HG02642 (cell line): ENCODE results near the gene COMMD4.
"Not testable (repeated sequence)": the region's sequence is repeated elsewhere in the genome, so short reads cannot be mapped to it uniquely, and the experiment has no call there.

Experiments
- ATAC-seq: cut with Tn5 transposase; IDR thresholded peaks from one replicate; pipeline ENCODE4 v1.9.1; 2021; ENCODE audit warnings: mild to moderate bottlenecking; ENCODE audit not compliant: unreplicated experiment, poor library complexity

The COMMD4 gene

DNA sequence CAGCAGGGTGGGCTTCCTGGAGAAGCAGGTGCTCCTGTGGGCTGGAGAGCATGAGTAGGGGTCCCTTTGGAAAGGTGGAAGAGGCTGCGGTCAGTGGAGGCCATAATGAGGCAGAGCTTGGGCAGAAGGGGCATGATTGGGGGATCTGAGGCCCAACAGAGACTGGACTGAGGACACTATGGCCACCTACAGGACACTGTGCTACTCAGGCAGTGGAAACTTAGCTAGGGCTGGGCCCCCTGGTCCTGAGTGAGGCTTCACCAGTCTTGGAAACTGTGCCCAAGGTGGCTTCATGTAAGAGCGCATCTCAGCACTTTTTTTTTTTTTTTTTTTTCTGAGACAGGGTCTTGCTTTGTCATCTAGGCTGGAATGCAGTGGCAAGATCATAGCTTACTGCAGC, 6.3 kb upstream of the COMMD4 start:
- no peak for ATAC-seq

DNA sequence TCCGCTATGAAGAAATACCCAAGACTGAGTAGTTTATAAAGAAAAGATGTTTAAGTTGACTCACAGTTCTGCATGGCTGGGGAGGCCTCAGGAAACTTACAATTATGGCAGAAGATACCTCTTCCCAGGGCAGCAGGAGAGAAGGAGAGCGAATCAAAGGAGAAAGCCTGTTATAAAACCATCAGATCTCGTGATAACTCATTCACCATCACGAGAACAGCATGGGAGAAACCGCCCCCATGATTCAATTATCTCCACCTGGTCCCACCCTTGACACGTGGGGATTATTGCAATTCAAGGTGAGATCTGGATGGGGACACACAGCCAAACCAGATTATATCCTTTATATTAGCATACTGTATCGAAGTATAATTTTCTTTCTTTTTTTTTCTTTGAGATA, 3.8 kb upstream of the COMMD4 start:
- not testable (repeated sequence) for ATAC-seq

DNA sequence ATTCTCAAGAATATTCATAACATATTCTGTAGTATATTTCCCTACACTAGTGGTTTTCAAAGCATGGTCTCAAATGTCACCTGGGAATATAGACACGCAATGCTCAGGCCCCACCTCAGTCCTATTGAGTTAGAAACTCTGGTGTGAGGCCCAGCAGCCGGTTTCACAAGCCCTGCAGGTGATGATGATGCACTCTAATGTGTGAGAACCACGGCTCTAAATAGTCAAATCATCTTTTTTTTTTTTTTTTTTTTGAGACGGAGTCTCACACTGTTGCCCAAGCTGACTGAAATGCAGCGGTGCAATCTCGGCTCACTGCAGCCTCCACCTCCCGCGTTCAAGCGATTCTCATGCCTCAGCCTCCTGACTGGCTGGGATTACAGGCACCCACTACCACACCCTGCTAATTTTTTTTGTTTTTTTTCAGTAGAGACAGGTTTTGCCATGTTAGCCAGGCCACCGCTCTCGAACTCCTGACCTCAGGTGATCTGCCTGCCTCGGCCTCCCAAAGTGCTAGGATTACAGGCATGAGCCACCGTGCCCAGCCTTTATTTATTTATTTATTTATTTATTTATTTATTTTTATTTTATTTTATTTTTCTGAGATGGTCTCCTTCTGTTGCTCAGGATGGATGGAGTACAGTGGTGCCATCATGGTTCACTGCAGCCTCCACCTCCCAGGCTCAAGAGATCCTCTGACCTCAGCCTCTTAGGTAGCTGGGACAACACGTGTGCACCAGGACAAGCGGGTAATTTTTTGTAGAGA, 2.0 kb upstream of the COMMD4 start:
- ATAC-seq: not testable (repeated sequence)

DNA sequence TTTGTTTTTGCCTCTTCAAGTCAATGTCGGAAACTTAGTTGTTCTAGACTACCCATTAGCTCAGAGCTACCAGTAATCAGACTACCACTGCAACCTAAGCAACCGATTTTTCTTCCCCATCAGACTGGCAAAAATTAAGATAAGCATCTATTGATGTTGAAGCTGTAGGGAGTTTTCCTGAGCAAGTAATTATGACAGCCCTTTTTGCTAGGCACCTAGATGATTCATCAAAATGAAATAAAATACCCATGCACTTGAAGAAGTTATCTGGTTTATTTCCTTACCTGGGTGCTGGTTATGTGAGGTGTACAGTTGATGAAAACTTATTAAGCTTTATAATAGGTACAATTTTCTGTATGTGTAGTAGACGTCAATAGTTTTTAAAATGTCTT, 554 bp upstream of the COMMD4 start:
- no peak for ATAC-seq

DNA sequence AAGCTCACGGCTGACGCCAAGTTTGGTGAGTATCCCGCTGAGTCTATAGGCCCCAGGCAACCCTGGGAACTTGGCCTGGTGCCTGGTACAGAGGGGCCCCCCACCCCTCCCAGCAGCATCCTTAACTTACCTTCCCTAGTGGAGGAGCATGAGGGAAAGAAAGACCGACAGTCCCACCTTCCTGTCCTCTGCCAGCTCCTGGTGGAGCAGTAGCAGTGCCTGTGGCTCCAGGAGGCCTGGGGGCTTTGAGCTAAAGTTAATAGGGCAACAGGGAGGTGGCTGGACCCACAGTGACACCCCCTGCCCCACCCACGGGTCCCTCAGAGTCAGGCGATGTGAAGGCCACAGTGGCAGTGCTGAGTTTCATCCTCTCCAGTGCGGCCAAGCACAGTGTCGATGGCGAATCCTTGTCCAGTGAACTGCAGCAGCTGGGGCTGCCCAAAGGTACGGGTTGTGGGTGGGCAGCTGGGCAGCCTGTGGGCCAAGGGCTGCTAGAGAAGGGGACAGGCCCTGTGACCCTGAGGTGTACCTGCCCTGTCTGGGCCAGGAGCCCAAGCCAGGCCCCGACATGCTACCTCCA, 2.9 kb downstream of the COMMD4 start:
- ATAC-seq: no peak

DNA sequence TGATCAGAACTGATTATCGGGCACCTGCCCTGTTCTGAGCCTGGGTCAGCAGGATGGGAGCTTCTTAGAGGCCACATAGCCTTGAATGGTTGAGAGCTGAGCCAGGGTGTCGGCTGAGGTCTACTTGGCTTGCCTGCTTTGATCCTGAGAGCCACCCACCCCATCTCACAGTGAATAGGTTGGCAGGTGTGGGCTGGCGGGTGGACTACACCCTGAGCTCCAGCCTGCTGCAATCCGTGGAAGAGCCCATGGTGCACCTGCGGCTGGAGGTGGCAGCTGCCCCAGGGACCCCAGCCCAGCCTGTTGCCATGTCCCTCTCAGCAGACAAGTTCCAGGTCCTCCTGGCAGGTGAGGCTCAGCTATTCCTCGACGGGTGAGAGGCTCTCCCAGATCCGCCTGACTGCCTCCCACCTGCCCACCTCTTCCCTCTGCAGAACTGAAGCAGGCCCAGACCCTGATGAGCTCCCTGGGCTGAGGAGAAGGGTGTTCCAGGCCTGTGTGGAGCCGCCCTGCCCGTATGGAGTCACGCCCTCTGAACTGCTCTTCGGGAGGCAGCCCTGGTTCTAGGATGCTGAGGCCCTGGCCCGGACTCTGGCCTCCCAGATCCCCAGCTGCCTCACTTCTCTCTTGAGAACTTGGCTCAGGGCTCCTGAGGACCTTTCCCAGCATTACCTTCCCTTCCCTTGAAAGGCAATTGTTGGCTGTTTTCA, 3.8 kb downstream of the COMMD4 start:
- ATAC-seq: no peak

DNA sequence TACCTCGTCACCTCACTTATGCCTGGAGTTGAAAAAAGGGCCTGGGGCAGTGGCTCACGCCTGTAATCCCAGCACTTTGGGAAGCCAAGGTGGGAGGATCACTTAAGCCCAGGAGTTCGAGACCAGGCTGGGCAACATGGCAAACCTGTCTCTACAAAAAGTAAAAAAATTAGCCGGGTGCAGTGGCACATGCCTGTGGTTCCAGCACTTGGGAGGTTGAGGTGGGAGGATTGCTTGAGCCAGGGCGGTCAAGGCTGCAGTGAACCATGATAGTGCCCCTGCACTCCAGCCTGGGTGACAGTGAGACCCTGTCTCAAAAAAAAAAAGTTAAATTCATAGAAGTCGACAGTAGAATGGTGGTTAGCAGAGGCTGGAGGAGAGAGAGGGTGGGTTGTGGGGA, 6.4 kb downstream of the COMMD4 start:
- no peak for ATAC-seq

DNA sequence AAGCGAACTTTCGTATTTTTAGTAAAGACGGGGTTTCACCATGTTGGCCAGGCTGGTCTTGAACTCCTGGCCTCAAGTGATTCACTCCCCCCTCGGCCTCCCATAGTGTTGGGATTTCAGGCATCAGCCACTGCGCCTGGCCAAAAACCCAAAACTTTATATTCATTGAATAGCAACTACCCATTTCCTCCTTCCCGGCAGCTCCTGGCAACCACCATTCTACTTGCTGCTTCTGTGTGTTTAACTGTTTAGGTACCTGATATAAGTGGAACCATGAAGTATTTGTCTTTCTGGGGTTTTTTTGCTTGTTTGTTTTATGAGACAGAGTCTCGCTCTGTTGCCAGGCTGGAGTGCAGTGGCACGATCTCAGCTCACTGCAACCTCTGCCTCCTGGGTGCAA, 8.1 kb downstream of the COMMD4 start:
- not testable (repeated sequence) for ATAC-seq

DNA sequence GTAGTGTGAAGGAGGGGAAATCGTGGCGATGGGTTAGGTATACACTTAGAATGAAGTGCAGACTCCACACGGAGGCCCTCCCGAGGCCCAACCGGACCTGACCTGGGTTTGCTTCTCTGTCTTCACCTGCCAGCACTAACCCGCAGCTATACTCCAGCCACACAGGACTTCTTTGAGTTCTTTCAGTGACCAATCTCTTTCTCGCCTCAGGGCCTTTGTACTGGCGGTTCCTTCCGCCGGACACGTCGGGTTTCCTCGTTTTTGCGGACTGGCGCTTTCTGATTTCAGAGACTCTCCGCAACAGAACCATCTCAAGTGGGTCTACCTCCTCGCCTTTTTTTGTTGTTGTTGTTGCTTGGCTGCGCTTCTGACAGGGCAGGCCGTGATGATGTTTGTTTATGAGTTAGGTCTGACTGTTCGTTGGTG, 10.9 kb downstream of the COMMD4 start, which contains the start of gene NEIL1:
NEIL1 (plus strand) TSS at position 244 of the 426 bp plus-strand sequence. CDS start 1,867 bp downstream, outside the sequence.
- no peak for ATAC-seq

DNA sequence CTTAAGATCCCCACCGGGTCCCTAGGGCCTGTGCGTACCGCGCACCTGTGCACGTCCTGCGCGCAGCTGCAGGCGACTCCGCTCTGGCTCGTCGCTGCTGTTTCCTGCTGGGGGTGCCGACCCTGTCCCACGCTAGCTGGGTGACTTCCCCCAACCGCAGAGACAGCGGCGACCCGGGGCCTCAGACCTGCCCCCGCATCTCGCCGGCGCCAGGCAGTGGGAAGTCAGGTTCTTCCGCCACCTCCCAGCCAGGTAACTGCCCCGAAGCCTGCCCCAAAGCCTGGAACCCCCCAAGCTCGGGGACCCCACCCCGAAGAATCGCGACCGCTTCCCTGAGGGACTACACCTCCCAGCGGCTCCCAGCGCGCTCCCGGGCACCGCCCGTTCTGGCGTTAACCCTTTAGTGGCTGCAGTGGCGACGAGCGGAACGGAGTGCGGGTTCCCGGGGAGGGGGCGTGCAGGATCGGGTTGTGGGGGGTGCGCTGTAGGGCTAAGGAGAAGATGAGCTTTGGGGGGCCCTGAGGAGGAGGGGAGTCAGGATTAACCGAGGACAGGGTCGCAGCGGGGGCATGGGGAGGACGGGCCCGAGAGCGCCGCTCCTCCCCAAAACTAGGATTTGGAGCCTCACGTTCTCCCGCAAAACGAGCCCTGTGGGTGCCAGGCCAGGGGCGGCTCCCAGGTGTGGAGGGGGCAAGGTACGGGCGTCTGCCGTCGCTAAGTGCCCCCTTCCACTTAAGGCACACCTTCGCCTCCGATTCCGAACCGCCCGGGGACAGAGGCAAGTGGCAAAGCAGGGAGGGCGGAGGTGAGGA, 11.6 kb downstream of the COMMD4 start:
- ATAC-seq: peak; percentile 65

DNA sequence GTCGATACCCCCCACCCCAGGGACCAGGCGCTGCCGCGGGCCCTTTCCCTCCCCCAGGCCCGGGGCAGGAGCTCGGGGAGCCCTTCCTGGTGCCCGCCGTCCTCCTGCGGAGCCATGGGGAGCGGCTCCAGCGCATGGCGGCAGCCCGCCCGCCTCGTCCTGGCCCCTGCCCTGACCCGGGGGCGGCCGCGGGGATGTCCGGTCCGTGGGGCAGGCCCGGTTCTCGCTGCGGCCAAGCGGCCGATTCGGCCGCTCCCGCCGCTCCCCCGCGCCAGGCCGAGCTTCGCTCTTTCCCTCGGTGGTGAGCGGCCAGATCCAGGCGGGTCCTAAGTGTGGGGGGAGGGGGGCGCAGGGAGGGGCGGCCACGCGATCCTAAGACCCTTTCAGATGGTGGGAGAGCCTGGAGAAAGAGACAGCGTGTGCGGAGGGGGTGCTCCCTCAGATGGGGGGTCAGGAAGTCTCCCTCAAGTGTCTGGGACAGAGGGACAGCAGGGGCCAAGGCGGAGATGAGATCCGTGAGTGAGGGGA, 12.2 kb downstream of the COMMD4 start:
- ATAC-seq: peak; percentile 13

DNA sequence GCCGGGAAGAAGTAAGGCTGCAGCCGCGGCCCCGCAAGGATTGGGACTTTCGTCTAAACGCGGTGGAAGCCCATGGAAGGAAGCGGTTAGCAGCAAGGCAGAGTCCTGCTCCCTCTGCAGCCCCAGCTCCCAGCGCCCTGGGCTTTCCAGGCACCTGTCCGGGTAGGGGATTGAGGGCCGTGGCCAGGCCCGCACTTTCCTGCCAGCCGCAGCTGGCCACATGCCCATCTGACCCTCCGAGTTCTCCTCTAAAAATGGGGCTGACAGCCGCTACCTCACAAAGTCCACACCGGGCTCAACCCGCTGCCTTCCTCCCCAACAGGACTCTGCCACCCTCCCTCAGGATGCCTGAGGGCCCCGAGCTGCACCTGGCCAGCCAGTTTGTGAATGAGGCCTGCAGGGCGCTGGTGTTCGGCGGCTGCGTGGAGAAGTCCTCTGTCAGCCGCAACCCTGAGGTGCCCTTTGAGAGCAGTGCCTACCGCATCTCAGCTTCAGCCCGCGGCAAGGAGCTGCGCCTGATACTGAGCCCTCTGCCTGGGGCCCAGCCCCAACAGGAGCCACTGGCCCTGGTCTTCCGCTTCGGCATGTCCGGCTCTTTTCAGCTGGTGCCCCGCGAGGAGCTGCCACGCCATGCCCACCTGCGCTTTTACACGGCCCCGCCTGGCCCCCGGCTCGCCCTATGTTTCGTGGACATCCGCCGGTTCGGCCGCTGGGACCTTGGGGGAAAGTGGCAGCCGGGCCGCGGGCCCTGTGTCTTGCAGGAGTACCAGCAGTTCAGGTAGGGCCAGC, 12.9 kb downstream of the COMMD4 start:
- ATAC-seq: no peak

DNA sequence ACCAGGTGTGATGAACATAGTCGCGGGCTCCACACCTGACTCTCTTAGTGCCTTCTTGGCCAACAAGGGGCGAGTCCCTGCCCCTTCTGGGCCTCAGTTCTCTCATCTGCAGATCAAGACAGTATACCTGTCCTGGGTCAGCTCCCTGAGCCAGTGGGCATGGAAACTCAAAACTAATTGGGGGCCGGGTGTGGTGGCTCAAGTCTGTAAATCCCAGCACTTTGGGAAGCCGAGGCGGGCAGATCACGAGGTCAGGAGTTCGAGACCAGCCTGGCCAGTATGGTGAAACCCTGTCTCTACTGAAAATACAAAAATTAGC, 13.4 kb downstream of the COMMD4 start:
- not testable (repeated sequence) for ATAC-seq

DNA sequence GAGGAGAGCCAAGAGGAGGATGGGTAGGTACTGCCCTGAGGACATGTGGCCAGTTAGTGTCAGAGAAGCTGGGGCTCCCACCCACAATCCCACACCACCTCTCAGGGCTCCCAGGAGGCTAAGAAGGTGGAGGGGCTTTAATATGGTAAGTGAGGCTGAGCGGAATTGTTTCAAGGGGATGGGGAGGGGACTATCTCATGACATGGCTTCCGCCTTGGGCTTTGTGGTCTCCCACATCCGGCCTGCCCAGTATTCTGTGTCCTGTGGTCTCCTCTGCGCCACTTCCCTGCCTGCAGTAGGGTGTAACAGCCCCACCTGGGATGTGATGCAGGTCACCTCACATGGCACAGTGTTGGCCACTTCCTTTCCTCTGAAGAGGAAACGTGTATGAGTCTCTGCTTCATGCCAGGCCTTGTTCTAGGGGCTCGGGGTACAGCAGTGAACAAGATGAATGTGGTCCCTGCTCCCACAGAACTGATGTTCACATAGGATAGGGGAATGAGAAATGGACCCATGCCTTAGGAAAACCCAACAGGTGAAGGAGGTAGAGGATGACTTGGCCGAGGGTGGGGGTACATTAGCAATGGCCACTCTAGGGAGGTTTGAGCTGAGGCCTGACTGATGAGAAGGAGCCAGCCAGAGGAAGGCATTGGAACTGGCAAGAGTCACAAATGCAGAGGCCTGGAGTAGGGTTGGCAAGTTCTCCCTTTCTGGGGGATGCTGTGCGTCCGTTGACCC, 14.2 kb downstream of the COMMD4 start:
- ATAC-seq: no peak

DNA sequence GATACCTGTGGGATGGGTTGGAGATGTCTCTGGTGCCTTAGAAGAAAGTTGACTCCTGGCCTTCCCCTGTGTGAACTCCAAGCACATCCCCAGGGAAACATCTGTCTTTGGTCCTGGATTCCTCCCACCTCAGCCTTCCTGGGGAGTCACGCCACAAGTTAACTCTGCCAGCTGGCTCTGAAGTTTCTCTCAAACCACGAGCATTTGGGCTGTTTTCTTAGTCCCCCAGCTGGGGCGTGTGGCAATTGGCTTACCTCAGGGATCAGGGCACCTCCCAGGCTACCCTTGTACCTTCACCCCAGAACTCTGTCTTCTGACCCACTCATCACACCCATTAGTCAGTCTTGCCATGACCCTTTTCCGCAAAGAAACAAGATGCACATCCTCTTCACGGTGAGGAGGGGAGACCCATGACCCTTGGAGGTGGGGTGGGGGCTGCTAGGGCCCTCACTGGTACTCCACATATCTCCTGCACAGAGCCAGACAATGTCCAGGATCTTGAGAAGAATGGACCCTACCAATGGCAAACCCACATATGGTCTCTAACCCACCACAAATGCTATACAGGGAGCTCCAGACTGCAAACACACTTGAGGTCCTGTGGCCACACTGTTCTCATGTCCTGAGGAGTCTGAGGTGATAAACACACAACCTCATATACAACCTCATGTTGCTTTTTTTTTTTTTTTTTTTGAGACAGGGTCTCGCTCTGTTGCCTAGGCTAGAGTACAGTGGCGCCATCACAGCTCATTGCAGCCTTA, 14.9 kb downstream of the COMMD4 start:
- no peak for ATAC-seq

DNA sequence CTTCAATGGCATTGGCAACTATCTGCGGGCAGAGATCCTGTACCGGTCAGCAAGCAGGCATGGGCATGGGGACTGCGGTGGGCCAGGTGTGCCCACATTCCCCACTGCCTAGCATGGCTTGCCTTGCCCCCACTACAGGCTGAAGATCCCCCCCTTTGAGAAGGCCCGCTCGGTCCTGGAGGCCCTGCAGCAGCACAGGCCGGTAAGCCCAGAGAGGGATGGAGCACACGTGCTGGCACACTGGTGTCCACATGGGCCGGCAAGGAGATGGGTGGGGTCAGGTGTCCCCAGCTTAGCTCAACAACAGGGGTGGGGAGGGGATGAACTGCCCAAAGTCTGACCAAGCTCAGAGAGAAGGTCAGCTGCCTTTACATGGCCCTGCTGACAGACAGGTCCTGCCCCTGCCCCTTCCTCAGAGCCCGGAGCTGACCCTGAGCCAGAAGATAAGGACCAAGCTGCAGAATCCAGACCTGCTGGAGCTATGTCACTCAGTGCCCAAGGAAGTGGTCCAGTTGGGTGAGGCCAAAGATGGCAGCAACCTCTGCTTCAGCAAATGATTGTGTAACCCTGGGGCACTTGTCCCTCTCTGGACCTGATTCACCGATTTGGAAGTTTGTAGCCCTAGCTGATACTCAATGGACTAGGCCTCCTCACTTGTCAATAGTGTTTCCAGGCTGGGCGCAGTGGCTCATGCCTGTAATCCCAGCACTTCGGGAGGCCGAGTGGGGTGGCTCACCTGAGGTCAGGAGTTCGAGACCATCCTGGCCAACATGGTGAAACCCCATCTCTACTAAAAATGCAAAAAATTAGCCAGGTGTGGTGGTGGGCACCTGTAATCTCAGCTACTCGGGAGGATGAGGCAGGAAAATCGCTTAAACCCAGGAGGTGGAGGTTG, 16.6 kb downstream of the COMMD4 start:
- no peak for ATAC-seq

DNA sequence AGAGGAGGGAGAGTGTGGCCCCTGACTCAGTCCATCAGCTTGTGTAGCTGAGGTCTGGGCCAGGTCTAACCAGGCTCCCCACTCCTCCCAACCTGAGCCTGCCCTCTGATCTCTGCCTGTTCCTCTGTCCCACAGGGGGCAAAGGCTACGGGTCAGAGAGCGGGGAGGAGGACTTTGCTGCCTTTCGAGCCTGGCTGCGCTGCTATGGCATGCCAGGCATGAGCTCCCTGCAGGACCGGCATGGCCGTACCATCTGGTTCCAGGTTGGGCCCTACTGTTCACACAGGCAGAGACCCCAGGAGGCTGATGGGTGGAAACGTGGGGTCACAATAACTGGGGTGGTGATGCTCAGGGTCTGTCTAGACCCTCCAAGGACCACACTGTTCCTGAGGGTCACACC, 17.7 kb downstream of the COMMD4 start:
- no peak for ATAC-seq
